Measurements from ENCODE around the gene DBI.

DBI gene

DNA sequence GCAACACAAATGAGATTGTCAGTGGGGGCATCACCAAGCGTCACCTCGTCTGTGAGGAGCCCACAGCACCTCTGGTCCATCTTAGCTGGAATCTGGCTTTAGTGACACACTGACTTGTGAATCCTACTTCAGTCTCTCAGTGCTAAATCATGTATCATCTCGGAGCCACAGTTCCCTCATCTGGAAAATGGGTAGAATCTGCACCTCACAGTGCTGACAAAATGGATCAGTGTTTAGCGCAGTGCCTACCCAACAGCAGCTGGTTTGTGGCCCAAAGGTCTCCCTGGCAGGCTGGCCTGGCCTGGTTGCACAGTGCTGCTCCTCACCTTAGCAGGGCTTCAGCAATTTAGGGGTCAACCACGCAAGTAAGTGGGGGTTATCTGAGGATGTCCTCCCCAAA is 10.0 kb downstream of the DBI start:
- no peak overlapping the region for H3K9ac ChIP-seq (ENCODE audit: low read length)
- no peak overlapping the region for H3K4me3 ChIP-seq (ENCODE audit: low read length)
- H3F3A ChIP-seq (ENCODE audit: insufficient read depth, low read length): no peaks in the 10 kb centered on the region
- DNase-seq: no peak
- no peak overlapping the region for H2AFZ ChIP-seq (ENCODE audit: low read length)
- H3K27me3 ChIP-seq (replicated peaks; ENCODE audit: insufficient read depth, low read length): no peaks in the 10 kb centered on the region
- H3K79me2 ChIP-seq (ENCODE audit: low read length): no peaks in the 10 kb centered on the region
- H3K4me2 ChIP-seq (ENCODE audit: low read depth, low read length): no peak overlapping the region
- H4K20me1 ChIP-seq (ENCODE audit: insufficient read depth, low read length): no peaks in the 10 kb centered on the region
- H3K9me2 ChIP-seq (replicated peaks; ENCODE audit: insufficient read depth, low read length): no peaks in the 10 kb centered on the region
- H3K9me3 ChIP-seq (replicated peaks; ENCODE audit: insufficient read depth, low read length): no peaks in the 10 kb centered on the region
- TF ChIP-seq CTCF (IDR thresholded peaks at IDR 0.05; ENCODE audit: low read length): no peak
- no peak for TF ChIP-seq EZH2 (optimal IDR thresholded peaks at IDR 0.05; ENCODE audit: low read depth, low read length)
- TF ChIP-seq EZH2phosphoT487 (IDR thresholded peaks at IDR 0.05; ENCODE audit: low read length): no peak
- H3K4me1 ChIP-seq (ENCODE audit: low read length): no peaks in the 10 kb centered on the region
- H3K36me3 ChIP-seq (replicated peaks; ENCODE audit: insufficient read depth, low read length): peaks cover 9% of the 10 kb centered on the region
- no peak overlapping the region for H3K27ac ChIP-seq (ENCODE audit: low read length)

DNA sequence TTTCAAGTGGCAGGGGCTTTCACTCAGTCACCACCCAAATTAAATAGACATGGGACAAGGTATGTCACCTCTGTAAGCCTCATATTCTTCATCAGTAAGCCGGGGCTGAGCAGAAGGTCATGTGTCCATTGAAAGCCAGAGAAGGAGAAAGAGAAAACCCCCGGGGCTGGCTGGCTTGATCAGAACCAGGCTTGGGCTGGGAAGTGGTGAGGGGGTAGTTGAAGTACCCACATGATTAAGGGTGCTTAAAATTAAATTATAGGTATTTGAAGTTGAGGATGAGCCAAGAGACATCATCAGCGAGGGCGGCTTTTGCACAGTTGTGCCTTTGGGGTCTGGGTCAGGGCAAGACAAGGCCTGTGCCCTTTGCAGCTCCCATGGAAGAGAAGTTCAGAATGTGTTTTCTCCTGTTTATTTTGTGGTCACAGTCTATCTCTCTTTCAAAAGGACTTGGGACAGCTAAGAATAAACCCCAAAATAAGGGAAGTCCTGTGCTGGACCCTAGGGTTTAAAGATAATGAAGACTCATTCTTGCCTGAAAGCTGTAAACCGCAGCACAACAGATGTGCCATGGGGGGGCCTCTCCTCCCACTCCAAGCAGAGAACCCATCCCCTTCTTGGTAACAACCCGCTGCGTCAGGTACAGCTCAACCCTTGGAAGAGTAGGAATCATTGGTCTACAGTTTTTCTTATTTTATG is 10.7 kb downstream of the DBI start:
- no peak overlapping the region for H3K27ac ChIP-seq (ENCODE audit: low read length)
- H3K9me3 ChIP-seq (replicated peaks; ENCODE audit: insufficient read depth, low read length): no peaks in the 10 kb centered on the region
- H3K4me2 ChIP-seq (ENCODE audit: low read depth, low read length): no peak overlapping the region
- no peak overlapping the region for H3K9ac ChIP-seq (ENCODE audit: low read length)
- H3K79me2 ChIP-seq (ENCODE audit: low read length): no peaks in the 10 kb centered on the region
- DNase-seq: no peak
- H3K4me1 ChIP-seq (ENCODE audit: low read length): no peaks in the 10 kb centered on the region
- H3K9me2 ChIP-seq (replicated peaks; ENCODE audit: insufficient read depth, low read length): no peaks in the 10 kb centered on the region
- H2AFZ ChIP-seq (ENCODE audit: low read length): no peak overlapping the region
- H3K27me3 ChIP-seq (replicated peaks; ENCODE audit: insufficient read depth, low read length): no peaks in the 10 kb centered on the region
- peaks cover 5% of the 10 kb centered on the region; the same call in 1 of the 2 replicates for H3K36me3 ChIP-seq (replicated peaks; ENCODE audit: insufficient read depth, low read length)
- no peak overlapping the region for H3K4me3 ChIP-seq (ENCODE audit: low read length)
- TF ChIP-seq CTCF (IDR thresholded peaks at IDR 0.05; ENCODE audit: low read length) (no peak), EZH2 (optimal IDR thresholded peaks at IDR 0.05; ENCODE audit: low read depth, low read length) (no peak), EZH2phosphoT487 (IDR thresholded peaks at IDR 0.05; ENCODE audit: low read length) (no peak)
- H4K20me1 ChIP-seq (ENCODE audit: insufficient read depth, low read length): no peaks in the 10 kb centered on the region
- H3F3A ChIP-seq (ENCODE audit: insufficient read depth, low read length): no peaks in the 10 kb centered on the region

- Histone ChIP-seq H3K4me1 (ENCODE audit: low read length) (no peaks in the 10 kb centered on the region), H3K9me2 (replicated peaks; ENCODE audit: insufficient read depth, low read length) (no peaks in the 10 kb centered on the region), H3K27ac (ENCODE audit: low read length) (no peak overlapping the region), H2AFZ (ENCODE audit: low read length) (no peak overlapping the region), H3K9ac (ENCODE audit: low read length) (no peak overlapping the region), H3K9me3 (replicated peaks; ENCODE audit: insufficient read depth, low read length) (no peaks in the 10 kb centered on the region), H3K4me2 (ENCODE audit: low read depth, low read length) (no peak overlapping the region), H3F3A (ENCODE audit: insufficient read depth, low read length) (no peaks in the 10 kb centered on the region), H3K79me2 (ENCODE audit: low read length) (no peaks in the 10 kb centered on the region), H4K20me1 (ENCODE audit: insufficient read depth, low read length) (no peaks in the 10 kb centered on the region), H3K4me3 (ENCODE audit: low read length) (no peak overlapping the region), H3K36me3 (replicated peaks; ENCODE audit: insufficient read depth, low read length) (no peaks in the 10 kb centered on the region), H3K27me3 (replicated peaks; ENCODE audit: insufficient read depth, low read length) (no peaks in the 10 kb centered on the region)
- no peak for DNase-seq
- no peak for TF ChIP-seq EZH2 (optimal IDR thresholded peaks at IDR 0.05; ENCODE audit: low read depth, low read length)
- TF ChIP-seq EZH2phosphoT487 (IDR thresholded peaks at IDR 0.05; ENCODE audit: low read length): no peak
- no peak for TF ChIP-seq CTCF (IDR thresholded peaks at IDR 0.05; ENCODE audit: low read length)
Measured at GRCh38 chr2:119377993-119378345, 11.2 kb downstream of the DBI start.
